Measurements from ENCODE around the gene KIF6. TPM values are rescaled to one million over a fixed set of nuclear protein-coding genes. Genes with fewer than 3 reads are reported as not detected.

The KIF6 gene
- total and polyA plus RNA-seq, 2 donors (not counting 1 experiment from before 2014, with no cell fraction given): not detected

GRCh38 chr6:39527792-39528564 lies 197.2 kb downstream of the KIF6 start:
- H3K9me3 Mint-ChIP-seq (ENCODE audit: insufficient read depth): no peaks in the 10 kb centered on the region
- Histone ChIP-seq H2AFZ (ENCODE audit: insufficient read depth, low read depth, low read length, poor library complexity, severe bottlenecking) (no peak overlapping the region), H4K20me1 (ENCODE audit: control insufficient read depth, insufficient read depth, low read length, poor library complexity, severe bottlenecking) (no peaks in the 10 kb centered on the region), H3K4me1 (ENCODE audit: control insufficient read depth in 2 of 2, insufficient read depth in 2 of 2, low read length in 2 of 2) (peaks cover 3 to 4% of the 10 kb centered on the region in 2 donors), H3K9me3 (ENCODE audit: control extremely low read depth in 1 of 3, control insufficient read depth in 2 of 3, insufficient read depth in 1 of 3, low read length in 2 of 3) (no peaks in the 10 kb centered on the region), H3K27ac (ENCODE audit: low read length in 2 of 2) (no peak overlapping the region), H3K4me3 (ENCODE audit: control extremely low read depth in 1 of 5, extremely low read depth in 1 of 5, insufficient read depth in 1 of 5, low read depth in 2 of 5, low read length in 4 of 5) (no peak overlapping the region), H3K4me2 (replicated peaks; ENCODE audit: low read depth, low read length, poor library complexity, severe bottlenecking) (no peak overlapping the region), H3K9ac (ENCODE audit: low read length) (no peak overlapping the region), H3K36me3 (replicated peaks in 1 of 2; ENCODE audit: control extremely low read depth in 1 of 2, control insufficient read depth in 1 of 2, extremely low read depth in 1 of 2, insufficient read depth in 2 of 2, low read length in 1 of 2) (no peaks in the 10 kb centered on the region), H3K27me3 (replicated peaks in 1 of 4; ENCODE audit: control extremely low read depth in 1 of 4, control insufficient read depth in 3 of 4, insufficient read depth in 4 of 4, low read length in 3 of 4) (peaks cover 0 to 4% (median 0%) of the 10 kb centered on the region in 4 experiments), H3K79me2 (ENCODE audit: control insufficient read depth, insufficient read depth, low read length) (no peaks in the 10 kb centered on the region)
- ATAC-seq (ENCODE audit: low read depth) (no peak), DNase-seq (no peak)
- POLR2A ChIA-PET: no interaction called here
- intact Hi-C loops (cut with micrococcal nuclease): no loop called here
- CTCF ChIA-PET: no interaction called here
- peaks cover 9% of the 10 kb centered on the region for H3K27me3 Mint-ChIP-seq
- TF ChIP-seq, protein P1, sequence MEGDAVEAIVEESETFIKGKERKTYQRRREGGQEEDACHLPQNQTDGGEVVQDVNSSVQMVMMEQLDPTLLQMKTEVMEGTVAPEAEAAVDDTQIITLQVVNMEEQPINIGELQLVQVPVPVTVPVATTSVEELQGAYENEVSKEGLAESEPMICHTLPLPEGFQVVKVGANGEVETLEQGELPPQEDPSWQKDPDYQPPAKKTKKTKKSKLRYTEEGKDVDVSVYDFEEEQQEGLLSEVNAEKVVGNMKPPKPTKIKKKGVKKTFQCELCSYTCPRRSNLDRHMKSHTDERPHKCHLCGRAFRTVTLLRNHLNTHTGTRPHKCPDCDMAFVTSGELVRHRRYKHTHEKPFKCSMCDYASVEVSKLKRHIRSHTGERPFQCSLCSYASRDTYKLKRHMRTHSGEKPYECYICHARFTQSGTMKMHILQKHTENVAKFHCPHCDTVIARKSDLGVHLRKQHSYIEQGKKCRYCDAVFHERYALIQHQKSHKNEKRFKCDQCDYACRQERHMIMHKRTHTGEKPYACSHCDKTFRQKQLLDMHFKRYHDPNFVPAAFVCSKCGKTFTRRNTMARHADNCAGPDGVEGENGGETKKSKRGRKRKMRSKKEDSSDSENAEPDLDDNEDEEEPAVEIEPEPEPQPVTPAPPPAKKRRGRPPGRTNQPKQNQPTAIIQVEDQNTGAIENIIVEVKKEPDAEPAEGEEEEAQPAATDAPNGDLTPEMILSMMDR (IDR thresholded peaks at IDR 0.05): no peak
- TF ChIP-seq EZH2 (IDR thresholded peaks at IDR 0.05; ENCODE audit: borderline replicate concordance, insufficient read depth, low read depth, low read length, poor library complexity, severe bottlenecking): no peak
- peaks cover 11% of the 10 kb centered on the region for H3K4me1 Mint-ChIP-seq
- no CpG with 5 or more reads among the region's 2 CpGs for WGBS (ENCODE audit: insufficient coverage)
- no peak overlapping the region for H3K27ac Mint-ChIP-seq
- no peak overlapping the region for H3K4me3 Mint-ChIP-seq

GRCh38 chr6:39524007-39524406 lies 201.2 kb downstream of the KIF6 start:
- no peak overlapping the region for H3K27ac ChIP-seq (ENCODE audit: low read length in 2 of 2)
- no peaks in the 10 kb centered on the region for H3K4me1 ChIP-seq (ENCODE audit: control insufficient read depth in 2 of 2, insufficient read depth in 2 of 2, low read length in 2 of 2)

More at GRCh38 chr6:39524007-39524406, 201.2 kb downstream of the KIF6 start:
- Mint-ChIP-seq H3K27me3 (peaks cover 9% of the 10 kb centered on the region), H3K4me3 (no peak overlapping the region), H3K9me3 (ENCODE audit: insufficient read depth) (no peaks in the 10 kb centered on the region), H3K4me1 (no peaks in the 10 kb centered on the region), H3K27ac (no peak overlapping the region)
- H2AFZ ChIP-seq (ENCODE audit: insufficient read depth, low read depth, low read length, poor library complexity, severe bottlenecking): no peak overlapping the region
- DNase-seq (no peak), ATAC-seq (ENCODE audit: low read depth) (no peak)
- H3K4me3 ChIP-seq (ENCODE audit: control extremely low read depth in 1 of 5, extremely low read depth in 1 of 5, insufficient read depth in 1 of 5, low read depth in 2 of 5, low read length in 4 of 5): no peak overlapping the region
- H3K79me2 ChIP-seq (ENCODE audit: control insufficient read depth, insufficient read depth, low read length): no peaks in the 10 kb centered on the region
- H3K9me3 ChIP-seq (ENCODE audit: control extremely low read depth in 1 of 3, control insufficient read depth in 2 of 3, insufficient read depth in 1 of 3, low read length in 2 of 3): no peaks in the 10 kb centered on the region
- intact Hi-C loops (cut with micrococcal nuclease): no loop called here
- ChIA-PET POLR2A (no interaction called here), CTCF (no interaction called here)
- H3K4me2 ChIP-seq (replicated peaks; ENCODE audit: low read depth, low read length, poor library complexity, severe bottlenecking): no peak overlapping the region
- H3K27me3 ChIP-seq (replicated peaks in 1 of 4; ENCODE audit: control extremely low read depth in 1 of 4, control insufficient read depth in 3 of 4, insufficient read depth in 4 of 4, low read length in 3 of 4): peaks cover 0 to 4% (median 2%) of the 10 kb centered on the region in 4 experiments
- WGBS (ENCODE audit: insufficient coverage): 79% methylated on average over 2 of the region's 2 CpGs
- H3K9ac ChIP-seq (ENCODE audit: low read length): no peak overlapping the region
- no peaks in the 10 kb centered on the region for H3K36me3 ChIP-seq (replicated peaks in 1 of 2; ENCODE audit: control extremely low read depth in 1 of 2, control insufficient read depth in 1 of 2, extremely low read depth in 1 of 2, insufficient read depth in 2 of 2, low read length in 1 of 2)
- no peaks in the 10 kb centered on the region for H4K20me1 ChIP-seq (ENCODE audit: control insufficient read depth, insufficient read depth, low read length, poor library complexity, severe bottlenecking)
- TF ChIP-seq, protein P1 (IDR thresholded peaks at IDR 0.05): no peak
- no peak for TF ChIP-seq EZH2 (IDR thresholded peaks at IDR 0.05; ENCODE audit: borderline replicate concordance, insufficient read depth, low read depth, low read length, poor library complexity, severe bottlenecking)

Measured in B cell (primary cell).